Measurements from ENCODE around the gene IGFL1. TPM values are rescaled to one million over a fixed set of nuclear protein-coding genes. Genes with fewer than 3 reads are reported as not detected.
"Not testable (repeated sequence)": the region's sequence is repeated elsewhere in the genome, so short reads cannot be mapped to it uniquely, and the experiment has no call there.

IGFL1 gene
- total RNA-seq, 1 experiment from 2014 or later: not detected

DNA sequence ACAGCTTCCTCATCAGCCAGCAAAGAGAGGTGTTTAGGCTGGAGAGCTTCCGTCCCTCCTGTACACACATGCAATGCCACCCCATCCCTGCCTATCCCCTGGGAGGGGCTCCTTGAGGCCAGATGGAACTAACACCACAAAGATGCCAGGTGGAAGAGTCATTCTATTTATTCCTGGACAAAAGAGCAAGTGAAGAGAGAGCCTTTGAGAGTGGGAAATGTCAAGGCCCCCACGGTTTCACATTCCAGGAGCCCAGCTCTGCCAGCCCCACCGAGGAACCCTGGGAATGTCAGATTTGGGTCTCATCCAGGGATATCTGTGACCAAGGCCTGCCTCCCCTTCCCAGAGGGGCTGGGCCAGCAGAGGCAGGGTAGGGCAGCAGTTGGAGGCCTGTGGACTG, 30.8 kb upstream of the IGFL1 start:
- in situ Hi-C loops (cut with HindIII; ENCODE audit: low sequenced_read_pairs): no loop called here
- no peak for DNase-seq (ENCODE audit: low spot score)

GRCh38 chr19:46201454-46202310, 27.9 kb upstream of the IGFL1 start:
- no peak for DNase-seq (ENCODE audit: low spot score)
- in situ Hi-C loops (cut with HindIII; ENCODE audit: low sequenced_read_pairs): no loop called here

- in situ Hi-C loops (cut with HindIII; ENCODE audit: low sequenced_read_pairs): no loop called here
- DNase-seq (ENCODE audit: low spot score): no peak
Measured at GRCh38 chr19:46202426-46202825, 27.1 kb upstream of the IGFL1 start.

- no peak for DNase-seq (ENCODE audit: low spot score)
- in situ Hi-C loops (cut with HindIII; ENCODE audit: low sequenced_read_pairs): no loop called here
Measured at GRCh38 chr19:46202872-46203860, 26.4 kb upstream of the IGFL1 start.

- in situ Hi-C loops (cut with HindIII; ENCODE audit: low sequenced_read_pairs): no loop called here
- no peak for DNase-seq (ENCODE audit: low spot score)
Measured at GRCh38 chr19:46204008-46204407, 25.5 kb upstream of the IGFL1 start.

DNA sequence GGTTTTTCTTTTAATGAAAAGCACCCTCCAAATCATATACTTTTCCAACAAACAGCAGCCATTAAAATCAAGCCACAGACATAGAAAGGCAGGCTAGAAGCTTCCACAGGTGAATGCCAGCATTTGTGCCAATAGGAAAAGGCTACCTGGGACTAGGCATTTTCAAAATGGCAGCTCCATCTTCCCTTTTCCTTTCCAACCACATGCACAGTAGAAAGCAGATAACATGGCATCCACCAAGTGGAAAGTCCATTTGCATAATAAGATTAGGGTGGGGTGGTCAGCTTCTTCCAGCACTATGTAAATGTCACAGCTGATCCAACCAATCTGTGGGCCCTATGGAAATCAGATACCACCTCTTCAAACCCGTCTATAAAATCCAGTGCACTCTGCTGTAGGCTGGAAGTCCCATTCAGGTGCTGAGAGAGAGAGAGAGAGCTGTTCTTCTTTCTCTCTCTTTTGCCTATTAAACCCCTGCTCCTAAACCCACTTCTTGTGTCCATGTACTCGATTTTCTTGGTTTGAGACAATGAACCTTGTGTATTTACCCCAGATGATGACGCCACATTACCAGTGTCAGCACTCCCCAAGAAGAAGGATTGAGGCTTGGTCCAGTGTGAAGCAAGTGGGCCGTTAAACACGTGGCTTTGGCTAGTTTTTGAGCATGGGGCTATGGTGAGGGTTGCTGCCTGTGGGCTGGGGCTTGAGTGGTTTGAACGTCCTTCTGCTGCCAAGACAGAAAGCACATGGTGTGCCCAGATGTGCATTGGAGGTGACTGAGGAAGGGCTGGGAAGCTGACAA, 24.2 kb upstream of the IGFL1 start:
- no peak for DNase-seq (ENCODE audit: low spot score)
- in situ Hi-C loops (cut with HindIII; ENCODE audit: low sequenced_read_pairs): no loop called here

DNA sequence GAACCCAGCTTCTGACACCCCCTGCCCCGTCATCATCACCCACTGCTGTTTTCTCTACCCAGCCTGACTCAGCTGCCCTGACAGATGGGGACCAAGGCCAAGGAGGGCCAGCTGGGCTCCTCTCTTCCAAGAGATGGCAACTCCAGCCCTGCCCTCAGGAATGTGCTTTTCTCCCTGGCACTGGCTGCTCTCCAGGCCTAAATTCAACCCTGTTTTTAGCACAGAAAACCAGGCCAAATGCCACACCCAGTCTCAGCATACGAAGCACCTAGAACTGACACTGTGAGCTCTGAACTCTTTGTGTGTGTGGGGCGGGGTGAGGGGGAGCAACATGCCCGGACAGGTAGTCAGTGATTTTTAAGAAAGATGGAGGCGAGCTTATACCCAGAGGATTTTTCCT, 23.4 kb upstream of the IGFL1 start:
- in situ Hi-C loops (cut with HindIII; ENCODE audit: low sequenced_read_pairs): no loop called here
- DNase-seq (ENCODE audit: low spot score): no peak

- DNase-seq (ENCODE audit: low spot score): no peak
- in situ Hi-C loops (cut with HindIII; ENCODE audit: low sequenced_read_pairs): no loop called here
Measured at GRCh38 chr19:46206682-46207081, 22.9 kb upstream of the IGFL1 start.

DNA sequence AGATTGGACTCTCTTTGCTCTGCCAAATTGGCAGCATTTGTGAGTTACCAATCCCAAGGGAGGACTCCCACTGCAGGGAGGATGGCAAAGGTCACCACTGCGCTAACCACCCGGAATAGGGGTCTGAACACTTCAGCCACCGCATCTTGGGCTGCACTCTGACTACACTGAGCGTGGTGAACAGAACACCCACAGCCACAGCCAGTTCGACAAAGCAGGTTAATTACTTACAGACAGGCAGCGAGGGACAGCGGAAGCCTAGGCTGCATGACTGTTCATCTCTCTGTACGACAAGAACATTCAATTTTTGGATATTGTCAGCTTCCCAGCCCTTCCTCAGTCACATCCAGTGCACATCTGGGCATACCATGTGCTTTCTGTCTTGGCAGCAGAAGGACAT, 21.7 kb upstream of the IGFL1 start:
- in situ Hi-C loops (cut with HindIII; ENCODE audit: low sequenced_read_pairs); DNase-seq (ENCODE audit: low spot score): not testable (repeated sequence)

GRCh38 chr19:46209051-46209450, 20.5 kb upstream of the IGFL1 start:
- DNase-seq (ENCODE audit: low spot score): no peak
- in situ Hi-C loops (cut with HindIII; ENCODE audit: low sequenced_read_pairs): no loop called here

DNA sequence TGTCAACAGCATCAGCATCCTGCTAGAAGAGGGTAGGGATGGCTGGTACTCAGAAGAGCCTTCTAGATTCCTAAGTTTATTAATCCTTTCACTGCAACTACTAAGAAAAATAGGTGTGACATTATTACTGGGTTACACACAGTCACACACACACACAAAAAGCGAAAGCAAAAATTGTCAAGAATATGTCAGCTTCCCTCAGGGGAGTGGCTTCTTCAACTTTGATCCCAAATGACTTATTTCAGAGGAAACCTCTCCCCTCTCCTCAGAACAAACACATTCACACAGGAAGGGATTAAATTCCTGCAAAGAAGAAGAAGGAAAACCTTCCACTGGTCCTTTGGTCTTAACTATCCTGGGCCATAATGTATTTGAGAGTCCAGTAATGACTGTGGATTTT, 20.1 kb upstream of the IGFL1 start:
- in situ Hi-C loops (cut with HindIII; ENCODE audit: low sequenced_read_pairs): no loop called here
- no peak for DNase-seq (ENCODE audit: low spot score)

GRCh38 chr19:46210669-46211068, 18.9 kb upstream of the IGFL1 start:
- DNase-seq (ENCODE audit: low spot score): no peak
- in situ Hi-C loops (cut with HindIII; ENCODE audit: low sequenced_read_pairs): no loop called here

DNA sequence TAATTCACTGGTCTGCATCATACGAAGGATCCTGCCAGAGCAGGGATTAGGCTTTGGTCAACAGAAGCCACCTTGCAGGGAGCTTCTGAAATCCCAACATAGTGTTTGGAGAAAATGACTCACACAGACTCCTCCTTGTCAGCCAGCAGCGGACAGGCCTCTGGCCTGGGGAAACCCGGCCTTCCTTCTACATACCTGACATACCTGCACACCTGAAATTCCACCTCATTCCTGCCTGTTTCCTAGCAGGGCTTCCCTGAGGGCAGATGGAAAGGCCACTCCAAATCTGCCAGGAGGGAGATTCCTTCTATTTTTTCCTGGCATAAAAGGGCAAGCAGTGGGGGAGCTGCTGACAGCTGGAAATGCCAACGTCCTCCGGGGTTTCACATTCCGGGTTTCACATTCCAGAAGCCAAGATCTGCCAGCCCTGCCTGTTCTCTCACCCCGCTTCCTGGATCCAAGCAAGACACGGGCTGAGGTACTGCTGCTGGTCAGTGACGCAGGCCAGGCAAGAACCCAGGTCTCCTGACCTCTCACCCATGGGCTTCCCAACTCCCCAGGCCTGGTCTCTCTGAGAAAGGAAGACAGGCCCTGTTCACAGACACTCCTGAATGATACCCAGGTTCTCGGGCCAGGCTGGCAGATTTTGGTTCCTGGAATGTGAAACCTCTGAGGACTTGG, 18.2 kb upstream of the IGFL1 start:
- DNase-seq (ENCODE audit: low spot score): no peak
- in situ Hi-C loops (cut with HindIII; ENCODE audit: low sequenced_read_pairs): no loop called here

GRCh38 chr19:46212592-46212991, 16.9 kb upstream of the IGFL1 start:
- DNase-seq (ENCODE audit: low spot score); in situ Hi-C loops (cut with HindIII; ENCODE audit: low sequenced_read_pairs): not testable (repeated sequence)

GRCh38 chr19:46213156-46213555, 16.4 kb upstream of the IGFL1 start:
- in situ Hi-C loops (cut with HindIII; ENCODE audit: low sequenced_read_pairs): no loop called here
- DNase-seq (ENCODE audit: low spot score): no peak

DNA sequence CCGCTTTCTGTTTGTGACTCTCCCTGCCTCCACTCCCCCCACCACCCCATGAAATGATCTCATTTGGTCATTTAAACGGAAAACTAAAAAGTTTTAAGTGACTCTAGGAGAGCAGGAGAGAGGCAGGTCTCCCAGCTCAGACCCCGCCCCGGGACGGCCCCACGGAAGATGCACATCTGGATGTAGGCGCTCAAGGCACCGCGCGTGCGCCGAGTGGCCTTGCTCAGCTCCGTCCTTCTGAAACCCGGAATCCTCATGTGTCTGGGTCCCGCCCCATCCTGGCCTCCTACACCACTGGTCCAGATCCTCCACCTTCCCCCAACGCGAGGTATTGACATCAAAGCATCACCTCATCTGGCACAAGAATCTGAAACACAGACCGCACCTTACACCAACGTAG, 15.7 kb upstream of the IGFL1 start:
- in situ Hi-C loops (cut with HindIII; ENCODE audit: low sequenced_read_pairs): no loop called here
- DNase-seq (ENCODE audit: low spot score): no peak

- DNase-seq (ENCODE audit: low spot score): no peak
- in situ Hi-C loops (cut with HindIII; ENCODE audit: low sequenced_read_pairs): no loop called here
Measured at GRCh38 chr19:46216612-46217011, 12.9 kb upstream of the IGFL1 start.

- DNase-seq (ENCODE audit: low spot score): no peak
- in situ Hi-C loops (cut with HindIII; ENCODE audit: low sequenced_read_pairs): no loop called here
Measured at GRCh38 chr19:46217476-46217875, 12.1 kb upstream of the IGFL1 start.

GRCh38 chr19:46218160-46218559, 11.4 kb upstream of the IGFL1 start:
- no peak for DNase-seq (ENCODE audit: low spot score)

More at GRCh38 chr19:46218160-46218559, 11.4 kb upstream of the IGFL1 start:
- in situ Hi-C loops (cut with HindIII; ENCODE audit: low sequenced_read_pairs): no loop called here

Data from G401 (cell line).